ENCODE data around the gene KCTD10. TPM values are rescaled to one million over a fixed set of nuclear protein-coding genes. Genes with fewer than 3 reads are reported as not detected.

The KCTD10 gene
- total and polyA plus RNA-seq, 2 of the 13 experiments (the other 11 are each of a cell fraction or from before 2014, with no cell fraction given), result 6.9 to 25.4 TPM

DNA sequence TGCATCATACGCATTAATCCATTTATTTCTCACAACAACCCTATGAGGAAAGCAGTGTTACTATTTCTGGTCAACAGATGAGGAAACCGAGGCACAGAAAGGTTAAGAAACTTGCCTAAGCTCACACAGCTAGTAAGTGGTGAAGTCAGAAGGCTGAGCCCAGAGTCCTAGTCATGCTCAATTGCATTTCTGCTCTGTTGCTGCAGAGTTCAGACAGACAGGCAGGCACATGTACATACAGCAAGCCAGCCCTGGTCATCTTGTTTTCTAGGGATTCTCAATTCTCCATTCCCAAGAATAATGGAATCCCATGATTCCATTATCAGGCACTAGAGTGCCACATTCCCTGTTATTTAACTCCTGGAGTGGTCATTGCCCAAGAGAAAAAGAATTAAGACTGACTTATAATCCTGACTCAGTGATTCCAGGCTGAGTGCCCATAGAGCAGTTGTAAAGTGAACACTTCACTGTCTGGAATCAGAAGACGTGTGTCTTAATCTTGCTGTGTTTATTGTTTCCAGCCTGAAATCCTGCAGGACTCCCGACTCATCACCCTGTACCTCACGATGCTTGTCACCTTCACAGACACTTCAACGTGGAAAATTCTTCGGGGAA, 11.1 kb upstream of the KCTD10 start:
- in situ Hi-C loops (cut with HindIII; ENCODE audit: extremely low pct_ligation_motif_present, low pct_unique_long_range_greater_than_20kb) (no loop called here), intact Hi-C loops (cut with micrococcal nuclease; ENCODE audit: unreplicated experiment) (no loop called here)
- H3K27me3 ChIP-seq (ENCODE audit: control insufficient read depth in 1 of 2, insufficient read depth in 2 of 2, low read length in 2 of 2), result no peaks in the 10 kb centered on the region
- H3K79me2 ChIP-seq (ENCODE audit: insufficient read depth, low read length), result no peaks in the 10 kb centered on the region
- DNase-seq (ENCODE audit: low spot score) (no peak), ATAC-seq (no peak), FAIRE-seq (no peak)
- H3K4me3 ChIP-seq (replicated peaks in 1 of 3; ENCODE audit: insufficient read depth in 1 of 3, low read depth in 2 of 3, low read length in 3 of 3), result no peak overlapping the region
- peaks cover 4% of the 10 kb centered on the region for H3K4me1 ChIP-seq (ENCODE audit: insufficient read depth, low read length)
- CTCF ChIA-PET (ENCODE audit: low intra/inter-chr PET ratio, low total read pairs), result no interaction called here
- no peaks in the 10 kb centered on the region for H3K9me3 ChIP-seq (ENCODE audit: low read length)
- no peaks in the 10 kb centered on the region for H4K20me1 ChIP-seq (ENCODE audit: insufficient read depth, low read length)
- peaks cover 26 to 83% of the 10 kb centered on the region in 2 experiments for H3K36me3 ChIP-seq (replicated peaks in 1 of 2; ENCODE audit: control insufficient read depth in 1 of 2, insufficient read depth in 2 of 2, low read length in 2 of 2)
- H3K27ac ChIP-seq (ENCODE audit: extremely low read length, insufficient read depth, low read length), result no peak overlapping the region
- no TSS peak for BruUV-seq (replicated peaks)
- POLR2A ChIA-PET, result no interaction called here
- no peak overlapping the region for H3K4me2 ChIP-seq (ENCODE audit: low read depth, low read length)
- H3K9ac ChIP-seq (ENCODE audit: insufficient read depth, low read depth, low read length), result no peak overlapping the region
- 96% methylated on average over 7 of the region's 7 CpGs for WGBS (ENCODE audit: low lambda C conversion rate)
- no peak overlapping the region for H2AFZ ChIP-seq (ENCODE audit: low read length)
- no peak for TF ChIP-seq SNAPC2 (CRISPR knock-in tag; IDR thresholded peaks at IDR 0.05)
- TF ChIP-seq, protein P1, sequence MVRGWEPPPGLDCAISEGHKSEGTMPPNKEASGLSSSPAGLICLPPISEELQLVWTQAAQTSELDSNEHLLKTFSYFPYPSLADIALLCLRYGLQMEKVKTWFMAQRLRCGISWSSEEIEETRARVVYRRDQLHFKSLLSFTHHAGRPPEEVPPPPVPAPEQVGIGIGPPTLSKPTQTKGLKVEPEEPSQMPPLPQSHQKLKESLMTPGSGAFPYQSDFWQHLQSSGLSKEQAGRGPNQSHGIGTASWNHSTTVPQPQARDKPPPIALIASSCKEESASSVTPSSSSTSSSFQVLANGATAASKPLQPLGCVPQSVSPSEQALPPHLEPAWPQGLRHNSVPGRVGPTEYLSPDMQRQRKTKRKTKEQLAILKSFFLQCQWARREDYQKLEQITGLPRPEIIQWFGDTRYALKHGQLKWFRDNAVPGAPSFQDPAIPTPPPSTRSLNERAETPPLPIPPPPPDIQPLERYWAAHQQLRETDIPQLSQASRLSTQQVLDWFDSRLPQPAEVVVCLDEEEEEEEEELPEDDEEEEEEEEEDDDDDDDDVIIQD (CRISPR knock-in tag; IDR thresholded peaks at IDR 0.05; ENCODE audit: low read depth), result no peak
- TF ChIP-seq ZNF619 (CRISPR knock-in tag; IDR thresholded peaks at IDR 0.05), result no peak
- TF ChIP-seq TAF1 (CRISPR knock-in tag; IDR thresholded peaks at IDR 0.05), result no peak
- no peak for TF ChIP-seq ATRX (CRISPR knock-in tag; IDR thresholded peaks at IDR 0.05; ENCODE audit: borderline replicate concordance)
- no peak for TF ChIP-seq AGO1 (IDR thresholded peaks at IDR 0.05; ENCODE audit: low read depth, low read length, poor library complexity, severe bottlenecking)
- TF ChIP-seq, protein P2, sequence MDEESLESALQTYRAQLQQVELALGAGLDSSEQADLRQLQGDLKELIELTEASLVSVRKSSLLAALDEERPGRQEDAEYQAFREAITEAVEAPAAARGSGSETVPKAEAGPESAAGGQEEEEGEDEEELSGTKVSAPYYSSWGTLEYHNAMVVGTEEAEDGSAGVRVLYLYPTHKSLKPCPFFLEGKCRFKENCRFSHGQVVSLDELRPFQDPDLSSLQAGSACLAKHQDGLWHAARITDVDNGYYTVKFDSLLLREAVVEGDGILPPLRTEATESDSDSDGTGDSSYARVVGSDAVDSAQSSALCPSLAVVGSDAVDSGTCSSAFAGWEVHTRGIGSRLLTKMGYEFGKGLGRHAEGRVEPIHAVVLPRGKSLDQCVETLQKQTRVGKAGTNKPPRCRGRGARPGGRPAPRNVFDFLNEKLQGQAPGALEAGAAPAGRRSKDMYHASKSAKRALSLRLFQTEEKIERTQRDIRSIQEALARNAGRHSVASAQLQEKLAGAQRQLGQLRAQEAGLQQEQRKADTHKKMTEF (CRISPR knock-in tag; IDR thresholded peaks at IDR 0.05), result no peak
- TF ChIP-seq TP53 (CRISPR knock-in tag; conservative IDR thresholded peaks at IDR 0.05), result no peak
- no peak for TF ChIP-seq FOXJ3 (CRISPR knock-in tag; IDR thresholded peaks at IDR 0.05; ENCODE audit: borderline replicate concordance)
- no peak for TF ChIP-seq GTF3A (CRISPR knock-in tag; conservative IDR thresholded peaks at IDR 0.05)
- no peak for TF ChIP-seq TOE1 (CRISPR knock-in tag; IDR thresholded peaks at IDR 0.05)
- TF ChIP-seq, protein P3, sequence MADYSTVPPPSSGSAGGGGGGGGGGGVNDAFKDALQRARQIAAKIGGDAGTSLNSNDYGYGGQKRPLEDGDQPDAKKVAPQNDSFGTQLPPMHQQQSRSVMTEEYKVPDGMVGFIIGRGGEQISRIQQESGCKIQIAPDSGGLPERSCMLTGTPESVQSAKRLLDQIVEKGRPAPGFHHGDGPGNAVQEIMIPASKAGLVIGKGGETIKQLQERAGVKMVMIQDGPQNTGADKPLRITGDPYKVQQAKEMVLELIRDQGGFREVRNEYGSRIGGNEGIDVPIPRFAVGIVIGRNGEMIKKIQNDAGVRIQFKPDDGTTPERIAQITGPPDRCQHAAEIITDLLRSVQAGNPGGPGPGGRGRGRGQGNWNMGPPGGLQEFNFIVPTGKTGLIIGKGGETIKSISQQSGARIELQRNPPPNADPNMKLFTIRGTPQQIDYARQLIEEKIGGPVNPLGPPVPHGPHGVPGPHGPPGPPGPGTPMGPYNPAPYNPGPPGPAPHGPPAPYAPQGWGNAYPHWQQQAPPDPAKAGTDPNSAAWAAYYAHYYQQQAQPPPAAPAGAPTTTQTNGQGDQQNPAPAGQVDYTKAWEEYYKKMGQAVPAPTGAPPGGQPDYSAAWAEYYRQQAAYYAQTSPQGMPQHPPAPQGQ (CRISPR knock-in tag; IDR thresholded peaks at IDR 0.05; ENCODE audit: borderline replicate concordance), result no peak
- TF ChIP-seq, protein P4, sequence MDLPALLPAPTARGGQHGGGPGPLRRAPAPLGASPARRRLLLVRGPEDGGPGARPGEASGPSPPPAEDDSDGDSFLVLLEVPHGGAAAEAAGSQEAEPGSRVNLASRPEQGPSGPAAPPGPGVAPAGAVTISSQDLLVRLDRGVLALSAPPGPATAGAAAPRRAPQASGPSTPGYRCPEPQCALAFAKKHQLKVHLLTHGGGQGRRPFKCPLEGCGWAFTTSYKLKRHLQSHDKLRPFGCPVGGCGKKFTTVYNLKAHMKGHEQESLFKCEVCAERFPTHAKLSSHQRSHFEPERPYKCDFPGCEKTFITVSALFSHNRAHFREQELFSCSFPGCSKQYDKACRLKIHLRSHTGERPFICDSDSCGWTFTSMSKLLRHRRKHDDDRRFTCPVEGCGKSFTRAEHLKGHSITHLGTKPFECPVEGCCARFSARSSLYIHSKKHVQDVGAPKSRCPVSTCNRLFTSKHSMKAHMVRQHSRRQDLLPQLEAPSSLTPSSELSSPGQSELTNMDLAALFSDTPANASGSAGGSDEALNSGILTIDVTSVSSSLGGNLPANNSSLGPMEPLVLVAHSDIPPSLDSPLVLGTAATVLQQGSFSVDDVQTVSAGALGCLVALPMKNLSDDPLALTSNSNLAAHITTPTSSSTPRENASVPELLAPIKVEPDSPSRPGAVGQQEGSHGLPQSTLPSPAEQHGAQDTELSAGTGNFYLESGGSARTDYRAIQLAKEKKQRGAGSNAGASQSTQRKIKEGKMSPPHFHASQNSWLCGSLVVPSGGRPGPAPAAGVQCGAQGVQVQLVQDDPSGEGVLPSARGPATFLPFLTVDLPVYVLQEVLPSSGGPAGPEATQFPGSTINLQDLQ (CRISPR knock-in tag; IDR thresholded peaks at IDR 0.05), result no peak
- TF ChIP-seq MTA1 (CRISPR knock-in tag; IDR thresholded peaks at IDR 0.05; ENCODE audit: borderline replicate concordance), result no peak
- TF ChIP-seq MED8 (CRISPR knock-in tag; IDR thresholded peaks at IDR 0.05; ENCODE audit: insufficient replicate concordance), result no peak

Data from HepG2 (cell line).